Heart left ventricle (tissue), 16 donors: ENCODE data around the gene TXNL4A. TPM values are rescaled to one million over a fixed set of nuclear protein-coding genes. Genes with fewer than 3 reads are reported as not detected.

Source experiments
- ATAC-seq, 4 donors: fragments of 200-7000 bp; cut with Tn5 transposase; one replicate each; pipeline ENCODE4 v1.9.1; 2020 to 2022; ENCODE audit warnings: moderate library complexity in 4 of 4, mild to moderate bottlenecking in 3 of 4, moderate number of reproducible peaks in 1 of 4
- DNase-seq, 5 donors: peaks; one replicate each; pipeline ENCODE4 v3.0.0-alpha.2; 2020
- H3K27ac ChIP-seq, 12 donors: fragments of 200-600 bp; sonication (generic) in 4 of 12; one replicate each; pipeline versions ENCODE4 v1.5.0 to v1.8.0; 2016 to 2022; ENCODE audit warnings: mild to moderate bottlenecking in 2 of 12
- H3K27me3 ChIP-seq, 9 donors: fragments of 200-600 bp; sonication (generic) in 2 of 9; one replicate each; pipeline versions ENCODE4 v1.5.1 to v1.8.0; 2016 to 2022; ENCODE audit warnings: mild to moderate bottlenecking in 3 of 9
- H3K36me3 ChIP-seq, 9 donors: fragments of 200-600 bp; sonication (generic) in 2 of 9; one replicate each; pipeline versions ENCODE4 v1.5.0 to v1.8.0; 2018 to 2022; ENCODE audit warnings: mild to moderate bottlenecking in 2 of 9
- H3K4me1 ChIP-seq, 12 donors: fragments of 200-600 bp; sonication (generic) in 4 of 12; one replicate each; pipeline versions ENCODE4 v1.5.0 to v1.8.0; 2016 to 2022; ENCODE audit warnings: mild to moderate bottlenecking in 3 of 12
- H3K4me3 ChIP-seq, 12 donors: fragments of 200-600 bp; sonication (generic) in 4 of 12; one replicate each; pipeline versions ENCODE4 v1.5.0 to v1.8.0; 2017 to 2022; ENCODE audit warnings: mild to moderate bottlenecking in 9 of 12, moderate library complexity in 4 of 12
- H3K9me3 ChIP-seq, 12 donors: fragments of 200-600 bp; sonication (generic) in 4 of 12; one replicate each; pipeline versions ENCODE4 v1.5.0 to v1.8.0; 2016 to 2022; ENCODE audit warnings: mild to moderate bottlenecking in 1 of 12
- CTCF ChIP-seq, 12 donors: fragments of 200-600 bp; sonication (generic) in 4 of 12; IDR thresholded peaks; one replicate each; pipeline versions ENCODE4 v1.5.0 to v1.8.0; 2018 to 2022; ENCODE audit warnings: antibody characterized with exemption in 12 of 12, mild to moderate bottlenecking in 5 of 12
- POLR2A ChIP-seq, 2 donors: fragments of 450-650 bp; IDR thresholded peaks; one replicate each; pipeline ENCODE4 v1.6.1; 2017; ENCODE audit warnings: antibody characterized with exemption in 2 of 2, mild to moderate bottlenecking in 2 of 2, moderate library complexity in 2 of 2
- WGBS, 4 donors: extraction: QIAGEN DNeasy Blood & Tissue Kit in 2 of 4; methylation state at CpG; one replicate each; pipeline versions ENCODE4 v1.1.5 to v1.1.7; 2013 to 2018; 5-methylcytosine and 5-hydroxymethylcytosine counted together
- intact Hi-C, 10 donors: fragments of 100-400 bp; cut with DNase I; formaldehyde crosslinking; loops; one replicate each; pipeline versions ENCODE4 v1.11.1 to v1.14.2; 2022
- polyA plus RNA-seq, 2 donors: library from polyadenylated mRNA; stranded (reverse); fragments of 200-250 nt; gene quantifications; one replicate each; pipeline ENCODE4 v1.2.3, GENCODE V29; 2013
- total RNA-seq, 9 donors: library from RNA; depleted of rRNA in 2 of 9; stranded (reverse); fragments of >200 nt in 2 of 9; fragmentation: NEBNext Ultra II Directional in 3 of 9; extraction: Animal tissue kit (Norgen Biotek cat#: 25700) in 3 of 9; gene quantifications; one replicate each; pipeline versions ENCODE4 v1.1.0 to v1.2.4, GENCODE V29; 2016 to 2023
- donor health status: ischemic (EF 13 %, LVEDD 7.1; RV severe dilation, severe dysfunction).
- donor health status: healthy with polysubstance abuse.
- donor health status: DM: no; HTN: yes; CAD: no.
- donor health status: DM: no; HTN: no; CAD: no.
- donor health status: ischemic (EF 25% LVEDD 6.9; RV normal size, moderate dysfunction).
- donor health status: ischemic (EF 25% LVEDD 5.7; RV mildly dilated, moderate dysfunction).
- donor health status: healthy.
- donor health status: DM: yes; HTN: yes; CAD: no.
- donor health status: ischemic (EF 35%, LVEDD 5.7; RV mildly dilated, moderate dysfunction).
- donor health status: nonischemic (EF 11% LVEDD 7.7; RV severe dilation, severe dysfunction).
- donor health status: DM: yes; HTN: yes; CAD: no.
- donor health status: PGD.
- donor health status: ischemic (EF 29% LVEDD 5.4; RV normal size, mild dysfunction).
- donor health status: nonischemic (EF 23%, LVEDD 6.1; RV moderate dilation, normal function).

TXNL4A gene
- total and polyA plus RNA-seq, 11 donors: 35.2 to 139 (median 92.0) TPM

- 0 to 1% (median 1%) methylated on average over 6 of the region's 6 CpGs for whole genome bisulfite sequencing, 4 donors
- H3K36me3 ChIP-seq: peaks cover 0 to 29% (median 13%) of the 10 kb centered on the region in 9 donors
- no peaks in the 10 kb centered on the region for H3K27me3 ChIP-seq
- H3K4me1 ChIP-seq: peaks cover 0 to 50% (median 25%) of the 10 kb centered on the region in 12 donors
- intact Hi-C loops: loop anchor here in 5 of 10 donors (2.0 to 10.0 kb wide), 6 partner anchors 35 to 83 kb away; partner anchors contain the start of genes RBFA (in 3 of the 5) and SLC66A2 (in 3 of the 5)
- H3K27ac ChIP-seq: peak overlapping the region in 11 of 12 donors; percentile 89 to 99 (median 97)
- DNase-seq: no peak
- no peak for ATAC-seq
- peak overlapping the region; percentile 67 to 99 (median 92) for H3K4me3 ChIP-seq
- TF ChIP-seq CTCF (IDR thresholded peaks at IDR 0.05): no peak
- TF ChIP-seq POLR2A (IDR thresholded peaks at IDR 0.05): no peak
- H3K9me3 ChIP-seq: no peaks in the 10 kb centered on the region
Measured at GRCh38 chr18:79987566-79987965, 797 bp downstream of the TXNL4A start.

GRCh38 chr18:79986726-79987125 lies 1.6 kb downstream of the TXNL4A start:
- ATAC-seq (no peak), DNase-seq (no peak)
- H3K36me3 ChIP-seq: peaks cover 0 to 29% (median 16%) of the 10 kb centered on the region in 9 donors
- no peaks in the 10 kb centered on the region for H3K9me3 ChIP-seq
- intact Hi-C loops: loop anchor here in 5 of 10 donors (2.0 to 10.0 kb wide), 6 partner anchors 34 to 82 kb away; partner anchors contain the start of genes RBFA (in 3 of the 5) and SLC66A2 (in 3 of the 5)
- 29 to 46% (median 40%) methylated on average over 7 of the region's 7 CpGs for WGBS, 4 donors
- H3K4me1 ChIP-seq: peaks cover 0 to 59% (median 30%) of the 10 kb centered on the region in 12 donors
- TF ChIP-seq POLR2A (IDR thresholded peaks at IDR 0.05) (no peak), CTCF (IDR thresholded peaks at IDR 0.05) (no peak)
- no peaks in the 10 kb centered on the region for H3K27me3 ChIP-seq
- H3K4me3 ChIP-seq: peak overlapping the region in 9 of 12 donors; percentile 83 to 99 (median 92)
- no peak overlapping the region for H3K27ac ChIP-seq

GRCh38 chr18:79985172-79985571 lies 3.2 kb downstream of the TXNL4A start:
- Histone ChIP-seq H3K9me3 (no peaks in the 10 kb centered on the region), H3K27ac (no peak overlapping the region), H3K4me3 (no peak overlapping the region), H3K27me3 (no peaks in the 10 kb centered on the region), H3K36me3 (peaks cover 0 to 29% (median 16%) of the 10 kb centered on the region in 9 donors), H3K4me1 (peaks cover 0 to 64% (median 32%) of the 10 kb centered on the region in 12 donors)
- WGBS, 4 donors: 90 to 93% (median 92%) methylated on average over 12 of the region's 12 CpGs
- no peak for TF ChIP-seq CTCF (IDR thresholded peaks at IDR 0.05)
- DNase-seq (no peak), ATAC-seq (no peak)
- intact Hi-C loops: loop anchor here in 4 of 10 donors (5.0 to 10.0 kb wide), 5 partner anchors 33 to 80 kb away; partner anchors contain the start of genes RBFA (in 3 of the 4) and SLC66A2 (in 2 of the 4)

- 91 to 97% (median 95%) methylated on average over 7 of the region's 7 CpGs for WGBS, 4 donors
- ATAC-seq: no peak
- TF ChIP-seq CTCF (IDR thresholded peaks at IDR 0.05) (no peak), POLR2A (IDR thresholded peaks at IDR 0.05) (no peak)
- no peak for DNase-seq
- peaks cover 0 to 34% (median 17%) of the 10 kb centered on the region in 9 donors for H3K36me3 ChIP-seq
- H3K9me3 ChIP-seq: no peaks in the 10 kb centered on the region
- no peak overlapping the region for H3K27ac ChIP-seq
- no peak overlapping the region for H3K4me3 ChIP-seq
- H3K27me3 ChIP-seq: no peaks in the 10 kb centered on the region
- peaks cover 0 to 56% (median 26%) of the 10 kb centered on the region in 12 donors for H3K4me1 ChIP-seq
- intact Hi-C loops: loop anchor here in 4 of 10 donors (10.0 kb wide), 3 partner anchors 49 to 79 kb away; partner anchors contain the start of gene RBFA (in 2 of the 4)
Measured at GRCh38 chr18:79983793-79984192, 4.6 kb downstream of the TXNL4A start.
